GM21529 (cell line): ENCODE results near the gene SPATA9.

Experiments
- ATAC-seq: cut with Tn5 transposase; IDR thresholded peaks from one replicate; pipeline ENCODE4 v1.9.1; 2021; ENCODE audit not compliant: unreplicated experiment

Gene SPATA9

GRCh38 chr5:95621839-95622629 lies 60.8 kb downstream of the SPATA9 start:
- no peak for ATAC-seq

GRCh38 chr5:95620870-95621838 lies 61.6 kb downstream of the SPATA9 start:
- ATAC-seq, result peak; percentile 45

GRCh38 chr5:95620030-95620869 lies 62.5 kb downstream of the SPATA9 start, which contains the start of gene GPR150:
Gene GPR150, plus strand, starts transcription at chr5:95620087. Its CDS starts 189 bp downstream, at chr5:95620276.
- peak; percentile 61 for ATAC-seq

- ATAC-seq, result no peak
These were observed 63.2 kb downstream of the SPATA9 start for GRCh38 chr5:95619514-95620029.

- no peak for ATAC-seq
These were observed 63.7 kb downstream of the SPATA9 start for GRCh38 chr5:95619096-95619495.

- no peak for ATAC-seq
These were observed 65.7 kb downstream of the SPATA9 start for GRCh38 chr5:95617057-95617456.

- peak; percentile 58 for ATAC-seq
These were observed 67.7 kb downstream of the SPATA9 start for GRCh38 chr5:95615164-95615467.

GRCh38 chr5:95613514-95613913 lies 69.3 kb downstream of the SPATA9 start:
- no peak for ATAC-seq

GRCh38 chr5:95611396-95611795 lies 71.4 kb downstream of the SPATA9 start:
- no peak for ATAC-seq

- ATAC-seq, result no peak
These were observed 72.2 kb downstream of the SPATA9 start for GRCh38 chr5:95610546-95610945.

- no peak for ATAC-seq
These were observed 73.1 kb downstream of the SPATA9 start for GRCh38 chr5:95609711-95610110.
